Measurements from ENCODE around the gene RALGPS1. TPM values are rescaled to one million over a fixed set of nuclear protein-coding genes. Genes with fewer than 3 reads are reported as not detected.
A peak's percentile ranks its signal among the peaks of the same experiment; 100 is the strongest.

Gene RALGPS1
- total RNA-seq, 1 experiment from 2014 or later: 28.5 TPM

GRCh38 chr9:127122176-127123063 lies 207.8 kb downstream of the RALGPS1 start, which contains the start of gene ANGPTL2:
ANGPTL2 (minus strand) TSS chr9:127122635; CDS start chr9:127108731, 13,904 bp downstream.
- Mint-ChIP-seq H3K27ac (peak within 1 kb of the TSS; percentile 54; the same call in 1 of the 2 replicates), H3K36me3 (no peaks in the 10 kb centered on the region), H3K27me3 (ENCODE audit: low read depth) (no peaks in the 10 kb centered on the region; the same call in none of the 2 replicates), H3K4me3 (peak within 1 kb of the TSS; percentile 77), H3K4me1 (peaks cover 29% of the 10 kb centered on the region), H3K9me3 (no peaks in the 10 kb centered on the region)
- peak; percentile 91 for DNase-seq (ENCODE audit: low spot score)
- ChIA-PET CTCF (interaction anchor here (0.8 to 2.4 kb wide), 19 partner anchors 9 to 274 kb away, joined by 3 to 15 read pairs (median 5); partner anchors contain the start of gene SLC2A8), POLR2A (interaction anchor here (0.5 to 1.7 kb wide), 12 partner anchors 10 to 334 kb away, joined by 3 to 11 read pairs (median 3); partner anchors contain the start of gene RALGPS1)
- ATAC-seq: peak; percentile 92
- TF ChIP-seq GRHL2 (CRISPR knock-in tag; IDR thresholded peaks at IDR 0.05; ENCODE audit: insufficient replicate concordance, severe bottlenecking): no peak
- TF ChIP-seq PREB (CRISPR knock-in tag; IDR thresholded peaks at IDR 0.05; ENCODE audit: borderline replicate concordance): no peak
- TF ChIP-seq, protein P1, sequence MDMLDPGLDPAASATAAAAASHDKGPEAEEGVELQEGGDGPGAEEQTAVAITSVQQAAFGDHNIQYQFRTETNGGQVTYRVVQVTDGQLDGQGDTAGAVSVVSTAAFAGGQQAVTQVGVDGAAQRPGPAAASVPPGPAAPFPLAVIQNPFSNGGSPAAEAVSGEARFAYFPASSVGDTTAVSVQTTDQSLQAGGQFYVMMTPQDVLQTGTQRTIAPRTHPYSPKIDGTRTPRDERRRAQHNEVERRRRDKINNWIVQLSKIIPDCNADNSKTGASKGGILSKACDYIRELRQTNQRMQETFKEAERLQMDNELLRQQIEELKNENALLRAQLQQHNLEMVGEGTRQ (CRISPR knock-in tag; IDR thresholded peaks at IDR 0.05): peak; percentile 42
- TF ChIP-seq ZNF396 (CRISPR knock-in tag; IDR thresholded peaks at IDR 0.05; ENCODE audit: borderline replicate concordance): no peak
- TF ChIP-seq ESRRA (CRISPR knock-in tag; IDR thresholded peaks at IDR 0.05; ENCODE audit: borderline replicate concordance): peak; percentile 35; the same call in 1 of the 2 replicates
- no peak for TF ChIP-seq ZNF219 (CRISPR knock-in tag; IDR thresholded peaks at IDR 0.05; ENCODE audit: borderline replicate concordance)
- no peak for TF ChIP-seq SMAD3 (CRISPR knock-in tag; IDR thresholded peaks at IDR 0.05; ENCODE audit: borderline replicate concordance)
- TF ChIP-seq HMGA2 (CRISPR knock-in tag; IDR thresholded peaks at IDR 0.05): no peak
- TF ChIP-seq ZNF232 (CRISPR knock-in tag; IDR thresholded peaks at IDR 0.05): no peak
- no peak for TF ChIP-seq JUN (CRISPR knock-in tag; IDR thresholded peaks at IDR 0.05)
- TF ChIP-seq CREM (CRISPR knock-in tag; IDR thresholded peaks at IDR 0.05): peak; percentile 29; the same call in 1 of the 2 replicates
- TF ChIP-seq MAX (CRISPR knock-in tag; IDR thresholded peaks at IDR 0.05): peak; percentile 90
- no peak for TF ChIP-seq ZNF317 (CRISPR knock-in tag; IDR thresholded peaks at IDR 0.05; ENCODE audit: borderline replicate concordance, low read depth)
- TF ChIP-seq, protein P2, sequence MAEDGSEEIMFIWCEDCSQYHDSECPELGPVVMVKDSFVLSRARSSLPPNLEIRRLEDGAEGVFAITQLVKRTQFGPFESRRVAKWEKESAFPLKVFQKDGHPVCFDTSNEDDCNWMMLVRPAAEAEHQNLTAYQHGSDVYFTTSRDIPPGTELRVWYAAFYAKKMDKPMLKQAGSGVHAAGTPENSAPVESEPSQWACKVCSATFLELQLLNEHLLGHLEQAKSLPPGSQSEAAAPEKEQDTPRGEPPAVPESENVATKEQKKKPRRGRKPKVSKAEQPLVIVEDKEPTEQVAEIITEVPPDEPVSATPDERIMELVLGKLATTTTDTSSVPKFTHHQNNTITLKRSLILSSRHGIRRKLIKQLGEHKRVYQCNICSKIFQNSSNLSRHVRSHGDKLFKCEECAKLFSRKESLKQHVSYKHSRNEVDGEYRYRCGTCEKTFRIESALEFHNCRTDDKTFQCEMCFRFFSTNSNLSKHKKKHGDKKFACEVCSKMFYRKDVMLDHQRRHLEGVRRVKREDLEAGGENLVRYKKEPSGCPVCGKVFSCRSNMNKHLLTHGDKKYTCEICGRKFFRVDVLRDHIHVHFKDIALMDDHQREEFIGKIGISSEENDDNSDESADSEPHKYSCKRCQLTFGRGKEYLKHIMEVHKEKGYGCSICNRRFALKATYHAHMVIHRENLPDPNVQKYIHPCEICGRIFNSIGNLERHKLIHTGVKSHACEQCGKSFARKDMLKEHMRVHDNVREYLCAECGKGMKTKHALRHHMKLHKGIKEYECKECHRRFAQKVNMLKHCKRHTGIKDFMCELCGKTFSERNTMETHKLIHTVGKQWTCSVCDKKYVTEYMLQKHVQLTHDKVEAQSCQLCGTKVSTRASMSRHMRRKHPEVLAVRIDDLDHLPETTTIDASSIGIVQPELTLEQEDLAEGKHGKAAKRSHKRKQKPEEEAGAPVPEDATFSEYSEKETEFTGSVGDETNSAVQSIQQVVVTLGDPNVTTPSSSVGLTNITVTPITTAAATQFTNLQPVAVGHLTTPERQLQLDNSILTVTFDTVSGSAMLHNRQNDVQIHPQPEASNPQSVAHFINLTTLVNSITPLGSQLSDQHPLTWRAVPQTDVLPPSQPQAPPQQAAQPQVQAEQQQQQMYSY (CRISPR knock-in tag; IDR thresholded peaks at IDR 0.05): 0 out of 2 replicates have a peak, but pooled peaks have one; percentile 49
- no peak for TF ChIP-seq FOXJ3 (CRISPR knock-in tag; IDR thresholded peaks at IDR 0.05; ENCODE audit: borderline replicate concordance)
- no peak for TF ChIP-seq ZNF281 (CRISPR knock-in tag; IDR thresholded peaks at IDR 0.05)
- TF ChIP-seq SOX15 (CRISPR knock-in tag; IDR thresholded peaks at IDR 0.05): no peak
- TF ChIP-seq, protein P3, sequence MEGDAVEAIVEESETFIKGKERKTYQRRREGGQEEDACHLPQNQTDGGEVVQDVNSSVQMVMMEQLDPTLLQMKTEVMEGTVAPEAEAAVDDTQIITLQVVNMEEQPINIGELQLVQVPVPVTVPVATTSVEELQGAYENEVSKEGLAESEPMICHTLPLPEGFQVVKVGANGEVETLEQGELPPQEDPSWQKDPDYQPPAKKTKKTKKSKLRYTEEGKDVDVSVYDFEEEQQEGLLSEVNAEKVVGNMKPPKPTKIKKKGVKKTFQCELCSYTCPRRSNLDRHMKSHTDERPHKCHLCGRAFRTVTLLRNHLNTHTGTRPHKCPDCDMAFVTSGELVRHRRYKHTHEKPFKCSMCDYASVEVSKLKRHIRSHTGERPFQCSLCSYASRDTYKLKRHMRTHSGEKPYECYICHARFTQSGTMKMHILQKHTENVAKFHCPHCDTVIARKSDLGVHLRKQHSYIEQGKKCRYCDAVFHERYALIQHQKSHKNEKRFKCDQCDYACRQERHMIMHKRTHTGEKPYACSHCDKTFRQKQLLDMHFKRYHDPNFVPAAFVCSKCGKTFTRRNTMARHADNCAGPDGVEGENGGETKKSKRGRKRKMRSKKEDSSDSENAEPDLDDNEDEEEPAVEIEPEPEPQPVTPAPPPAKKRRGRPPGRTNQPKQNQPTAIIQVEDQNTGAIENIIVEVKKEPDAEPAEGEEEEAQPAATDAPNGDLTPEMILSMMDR (IDR thresholded peaks at IDR 0.05): no peak
- TF ChIP-seq E2F1 (CRISPR knock-in tag; IDR thresholded peaks at IDR 0.05): no peak
- TF ChIP-seq JAZF1 (CRISPR knock-in tag; IDR thresholded peaks at IDR 0.05): no peak
- no peak for TF ChIP-seq ETV6 (CRISPR knock-in tag; IDR thresholded peaks at IDR 0.05)
- peak; percentile 25; the same call in 1 of the 2 replicates for TF ChIP-seq ZNF423 (CRISPR knock-in tag; IDR thresholded peaks at IDR 0.05)
- TF ChIP-seq RORB (CRISPR knock-in tag; IDR thresholded peaks at IDR 0.05): no peak
